GM13977 (cell line): ENCODE measurements around the gene PROM2.

Source experiments
- DNase-seq: peaks from one replicate; pipeline ENCODE4 v3.0.0; 2012; ENCODE audit warnings: low spot score
- CTCF ChIP-seq: IDR thresholded peaks from 2 replicates; pipeline ENCODE4 v1.5.1; 2012; ENCODE audit warnings: mild to moderate bottlenecking, control low read depth; ENCODE audit not compliant: insufficient read depth; ENCODE audit errors: extremely low read depth, missing control alignments
- in situ Hi-C: fragments of 300-500 bp; cut with MboI; formaldehyde crosslinking; loops from one replicate; pipeline ENCODE4 v1.12.0; 2022; ENCODE audit warnings: low sequenced_read_pairs, low pct_unique_long_range_greater_than_20kb, mixed read lengths, inconsistent platforms; ENCODE audit not compliant: unreplicated experiment

Gene PROM2

GRCh38 chr2:95284886-95285541, 10.8 kb downstream of the PROM2 start:
- no peak for DNase-seq
- in situ Hi-C loops, result no loop called here
- TF ChIP-seq CTCF, result no peak

- no peak for DNase-seq
- in situ Hi-C loops, result no loop called here
- no peak for TF ChIP-seq CTCF
These were observed 11.3 kb downstream of the PROM2 start for GRCh38 chr2:95285542-95285932.

- DNase-seq, result no peak
- TF ChIP-seq CTCF, result no peak
- in situ Hi-C loops, result no loop called here
These were observed 13.1 kb downstream of the PROM2 start for GRCh38 chr2:95287336-95287735.

- TF ChIP-seq CTCF, result no peak
- in situ Hi-C loops, result no loop called here
- no peak for DNase-seq
These were observed 13.6 kb downstream of the PROM2 start for GRCh38 chr2:95287806-95288205.

- in situ Hi-C loops, result no loop called here
- TF ChIP-seq CTCF, result no peak
- no peak for DNase-seq
These were observed 15.0 kb downstream of the PROM2 start for GRCh38 chr2:95289253-95289652.

GRCh38 chr2:95291222-95291621, 17.0 kb downstream of the PROM2 start:
- DNase-seq, result no peak
- no peak for TF ChIP-seq CTCF
- in situ Hi-C loops, result no loop called here

GRCh38 chr2:95292623-95293260, 18.5 kb downstream of the PROM2 start:
- no peak for TF ChIP-seq CTCF
- in situ Hi-C loops, result no loop called here
- DNase-seq, result no peak
